Large intestine (tissue), 3 donors: ENCODE results near the gene ANTKMT. TPM values are rescaled to one million over a fixed set of nuclear protein-coding genes. Genes with fewer than 3 reads are reported as not detected.
"Not testable (repeated sequence)": the region's sequence is repeated elsewhere in the genome, so short reads cannot be mapped to it uniquely, and the experiment has no call there.

ENCODE experiments used
- DNase-seq, 2 donors: peaks; one replicate each; pipeline versions ENCODE4 v3.0.0 to v3.0.0-alpha.2; 2013
- H3K27ac ChIP-seq: one replicate; pipeline ENCODE4 v1.5.1; 2013; ENCODE audit warnings: low read length
- H3K27me3 ChIP-seq: 2 replicates; pipeline ENCODE4 v1.6.1; 2013; ENCODE audit warnings: low read length; ENCODE audit not compliant: control insufficient read depth, insufficient read depth
- H3K36me3 ChIP-seq: 2 replicates; pipeline ENCODE4 v1.6.1; 2013; ENCODE audit warnings: low read length; ENCODE audit not compliant: control insufficient read depth, insufficient read depth
- H3K4me1 ChIP-seq: one replicate; pipeline ENCODE4 v1.6.1; 2013; ENCODE audit warnings: low read length; ENCODE audit not compliant: control insufficient read depth, insufficient read depth
- H3K4me3 ChIP-seq: one replicate; pipeline ENCODE4 v1.5.1; 2013; ENCODE audit warnings: low read length
- H3K9me3 ChIP-seq: one replicate; pipeline ENCODE4 v1.6.1; 2013; ENCODE audit warnings: mild to moderate bottlenecking, low read depth, low read length, moderate library complexity; ENCODE audit not compliant: control insufficient read depth
- WGBS: methylation state at CpG from one replicate; pipeline ENCODE4 v1.1.5; 2013; ENCODE audit warnings: low lambda C conversion rate; ENCODE audit not compliant: insufficient coverage; 5-methylcytosine and 5-hydroxymethylcytosine counted together
- polyA plus RNA-seq: library from polyadenylated mRNA; unstranded; fragments of 120-200 nt; gene quantifications from one replicate; pipeline ENCODE4 v1.2.1, GENCODE V29; 2013

The ANTKMT gene
- polyA plus RNA-seq, 1 donor = 23.0 TPM

GRCh38 chr16:747978-748746, 27.2 kb downstream of the ANTKMT start:
- no CpG with 5 or more reads among the region's 39 CpGs for WGBS
- Histone ChIP-seq H3K4me1 (no peaks in the 10 kb centered on the region), H3K36me3 (no peaks in the 10 kb centered on the region), H3K4me3 (no peak overlapping the region), H3K27ac (no peak overlapping the region), H3K9me3 (no peaks in the 10 kb centered on the region), H3K27me3 (peaks cover 13% of the 10 kb centered on the region)
- DNase-seq = no peak

DNA sequence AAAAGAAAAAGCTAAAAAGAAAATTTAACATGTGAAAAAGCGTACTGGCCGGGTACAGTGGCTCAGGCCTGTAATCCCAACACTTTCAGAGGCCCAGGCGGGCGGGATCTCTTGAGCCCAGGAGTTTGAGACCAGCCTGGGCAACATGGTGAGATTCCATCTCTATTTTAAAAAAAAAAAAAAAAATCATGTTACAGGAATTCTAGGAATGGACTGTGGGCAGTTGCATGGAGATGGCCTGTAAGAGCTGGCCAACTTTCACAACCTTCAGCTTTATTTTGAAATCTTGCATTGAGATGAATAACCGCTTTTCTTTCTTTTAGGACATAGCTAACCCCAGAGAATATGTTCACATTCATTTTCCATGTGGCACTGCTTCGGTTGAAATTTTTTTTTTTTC, 28.1 kb downstream of the ANTKMT start:
- no peak for DNase-seq
- H3K36me3 ChIP-seq = no peaks in the 10 kb centered on the region
- H3K27ac ChIP-seq = no peak overlapping the region
- H3K4me1 ChIP-seq = no peaks in the 10 kb centered on the region
- H3K4me3 ChIP-seq = no peak overlapping the region
- H3K9me3 ChIP-seq = no peaks in the 10 kb centered on the region
- 100% methylated on average over 2 of the region's 6 CpGs for WGBS
- H3K27me3 ChIP-seq = peaks cover 13% of the 10 kb centered on the region

GRCh38 chr16:750485-750884, 29.5 kb downstream of the ANTKMT start:
- H3K4me3 ChIP-seq = no peak overlapping the region
- no peak for DNase-seq
- H3K4me1 ChIP-seq = no peaks in the 10 kb centered on the region
- no CpG with 5 or more reads among the region's 9 CpGs for WGBS
- no peak overlapping the region for H3K27ac ChIP-seq
- H3K27me3 ChIP-seq = peaks cover 13% of the 10 kb centered on the region
- H3K9me3 ChIP-seq = no peaks in the 10 kb centered on the region
- no peaks in the 10 kb centered on the region for H3K36me3 ChIP-seq

DNA sequence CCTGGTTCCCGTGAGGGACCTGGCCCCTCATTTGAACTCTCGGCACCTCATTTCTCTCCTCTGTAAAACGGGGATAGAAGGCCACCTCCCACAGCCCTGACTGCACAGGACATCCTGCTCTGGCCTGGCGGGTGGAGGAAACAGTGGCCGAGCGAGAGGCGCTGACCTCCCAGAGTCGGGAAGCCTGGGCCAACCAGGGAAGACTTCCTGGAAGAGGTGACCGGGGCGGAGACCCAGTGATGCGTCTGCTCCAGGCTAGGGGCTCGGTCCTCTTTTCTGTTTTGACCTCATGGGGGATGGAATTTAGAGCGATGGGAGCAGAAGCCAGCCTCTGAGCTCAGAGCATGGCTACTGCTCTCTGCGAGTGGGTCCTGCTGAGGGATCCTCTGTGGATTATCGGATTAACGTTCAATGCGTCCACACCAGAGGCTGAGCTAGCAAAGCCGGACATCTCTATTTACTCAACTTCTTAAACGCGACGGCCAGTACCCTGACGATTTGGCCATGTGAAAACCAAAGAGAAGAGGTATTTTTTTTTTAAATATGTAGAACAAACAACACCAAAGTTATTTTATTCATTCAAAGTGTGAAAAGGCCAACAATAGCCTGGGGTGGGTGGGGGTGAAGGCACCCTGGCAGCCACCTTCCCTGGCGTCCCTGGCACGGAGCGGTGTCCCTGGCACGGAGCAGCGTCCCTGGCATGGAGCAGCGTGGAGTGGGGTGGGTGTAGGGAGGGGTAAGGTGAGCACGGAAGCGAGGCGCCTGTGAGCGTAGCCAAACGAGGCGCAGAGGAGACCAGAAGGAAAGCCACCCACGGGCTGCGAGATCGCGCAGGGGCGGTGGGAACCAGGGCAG, 30.4 kb downstream of the ANTKMT start:
- Histone ChIP-seq H3K27ac (no peak overlapping the region), H3K27me3 (peaks cover 14% of the 10 kb centered on the region)

DNA sequence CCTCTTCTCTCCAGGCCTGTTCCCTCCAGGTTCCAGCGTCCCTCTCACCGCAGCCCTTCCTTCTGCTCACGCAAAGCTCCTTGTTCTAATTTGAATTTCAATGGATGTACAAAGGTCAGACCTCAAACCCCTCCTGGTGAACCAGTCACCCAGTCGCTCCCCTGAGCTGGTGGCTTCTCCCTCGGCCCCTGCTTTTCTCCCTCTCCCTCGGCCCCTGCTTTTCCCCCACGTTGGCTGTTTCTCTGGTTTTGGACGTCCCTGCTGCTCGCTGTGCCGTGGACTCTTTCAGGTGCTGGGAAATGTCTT, 31.0 kb downstream of the ANTKMT start:
- no peak overlapping the region for H3K4me3 ChIP-seq
- DNase-seq = peak in 1 of 2 donors; percentile 48
- H3K36me3 ChIP-seq = no peaks in the 10 kb centered on the region
- no CpG with 5 or more reads among the region's 10 CpGs for WGBS
- H3K27ac ChIP-seq = no peak overlapping the region
- no peaks in the 10 kb centered on the region for H3K9me3 ChIP-seq
- no peaks in the 10 kb centered on the region for H3K4me1 ChIP-seq
- peaks cover 15% of the 10 kb centered on the region for H3K27me3 ChIP-seq

More for the DNA sequence above, 30.4 kb downstream of the ANTKMT start:
- Histone ChIP-seq H3K36me3 (no peaks in the 10 kb centered on the region), H3K9me3 (no peaks in the 10 kb centered on the region), H3K4me3 (no peak overlapping the region), H3K4me1 (no peaks in the 10 kb centered on the region)
- WGBS = no CpG with 5 or more reads among the region's 39 CpGs
- no peak for DNase-seq

DNA sequence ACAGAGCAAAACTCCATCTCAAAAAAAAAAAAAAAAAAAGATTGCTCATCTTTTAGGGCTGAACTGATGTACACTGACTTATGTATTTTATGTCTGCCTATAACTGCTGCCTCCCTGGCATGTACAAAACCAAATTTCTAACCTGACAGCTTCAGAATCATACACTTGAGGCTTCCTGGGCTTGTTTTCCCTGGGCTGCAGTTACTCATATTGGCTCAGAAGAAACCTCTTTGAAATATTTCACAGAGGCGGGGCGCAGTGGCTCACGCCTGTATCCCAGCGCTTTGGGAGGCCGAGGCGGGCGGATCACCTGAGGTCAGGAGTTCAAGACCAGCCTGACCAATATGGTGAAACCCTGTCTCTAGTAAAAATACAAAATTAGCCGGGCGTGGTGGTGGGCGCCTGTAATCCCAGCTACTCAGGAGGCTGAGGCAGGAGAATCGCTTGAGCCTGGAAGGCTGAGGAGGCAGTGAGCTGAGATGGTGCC, 33.2 kb downstream of the ANTKMT start:
- WGBS = no CpG with 5 or more reads among the region's 11 CpGs
- not testable (repeated sequence) for H3K4me1 ChIP-seq, H3K36me3 ChIP-seq, H3K9me3 ChIP-seq, H3K4me3 ChIP-seq, H3K27ac ChIP-seq, DNase-seq
- H3K27me3 ChIP-seq = peaks cover 15% of the 10 kb centered on the region

DNA sequence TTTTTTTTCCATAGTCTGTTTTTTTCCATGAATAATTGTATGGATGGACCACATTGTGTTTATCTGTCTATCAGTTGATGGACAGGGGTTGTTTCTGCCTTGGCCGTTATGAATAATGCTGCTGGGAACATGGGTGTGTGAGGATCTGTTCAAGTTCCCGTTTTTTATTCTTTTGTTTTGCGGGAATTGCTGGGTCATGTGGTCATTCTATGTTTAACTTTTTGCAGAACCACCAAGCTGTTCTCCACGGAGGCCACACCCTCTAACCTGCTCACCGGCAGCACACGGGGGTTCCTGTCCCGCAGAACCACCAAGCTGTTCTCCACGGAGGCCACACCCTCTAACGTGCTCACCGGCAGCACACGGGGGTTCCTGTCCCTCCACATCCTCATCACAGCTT, 33.7 kb downstream of the ANTKMT start:
- WGBS = no CpG with 5 or more reads among the region's 11 CpGs
- Histone ChIP-seq H3K36me3 (no peaks in the 10 kb centered on the region), H3K27me3 (peaks cover 15% of the 10 kb centered on the region), H3K4me1 (peaks cover 5% of the 10 kb centered on the region), H3K9me3 (no peaks in the 10 kb centered on the region), H3K27ac (no peak overlapping the region), H3K4me3 (no peak overlapping the region)
- DNase-seq = no peak

- no CpG with 5 or more reads among the region's 5 CpGs for WGBS
- Histone ChIP-seq H3K27me3 (peaks cover 8% of the 10 kb centered on the region), H3K4me3 (no peak overlapping the region)
Measured at GRCh38 chr16:756428-756827, 35.5 kb downstream of the ANTKMT start.

GRCh38 chr16:759110-759910, 38.4 kb downstream of the ANTKMT start:
- 100% methylated on average over 1 of the region's 34 CpGs for WGBS
- Histone ChIP-seq H3K4me1 (peaks cover 25% of the 10 kb centered on the region), H3K27me3 (peaks cover 2% of the 10 kb centered on the region)

More at GRCh38 chr16:756428-756827, 35.5 kb downstream of the ANTKMT start:
- H3K36me3 ChIP-seq = no peaks in the 10 kb centered on the region
- DNase-seq = no peak
- no peak overlapping the region for H3K27ac ChIP-seq
- H3K9me3 ChIP-seq = peaks cover 3% of the 10 kb centered on the region
- peaks cover 15% of the 10 kb centered on the region for H3K4me1 ChIP-seq

GRCh38 chr16:760065-760464, 39.1 kb downstream of the ANTKMT start:
- DNase-seq = no peak
- peaks cover 3% of the 10 kb centered on the region for H3K9me3 ChIP-seq
- no CpG with 5 or more reads among the region's 15 CpGs for WGBS
- peaks cover 2% of the 10 kb centered on the region for H3K27me3 ChIP-seq
- no peak overlapping the region for H3K4me3 ChIP-seq
- no peaks in the 10 kb centered on the region for H3K36me3 ChIP-seq
- no peak overlapping the region for H3K27ac ChIP-seq
- H3K4me1 ChIP-seq = peaks cover 25% of the 10 kb centered on the region

More at GRCh38 chr16:759110-759910, 38.4 kb downstream of the ANTKMT start:
- H3K36me3 ChIP-seq = no peaks in the 10 kb centered on the region
- H3K4me3 ChIP-seq = no peak overlapping the region
- peaks cover 3% of the 10 kb centered on the region for H3K9me3 ChIP-seq
- H3K27ac ChIP-seq = no peak overlapping the region
- peak in 1 of 2 donors; percentile 22 for DNase-seq
